HG03520 (cell line): ENCODE results near the gene ZNF66.
"Not testable (repeated sequence)": the region's sequence is repeated elsewhere in the genome, so short reads cannot be mapped to it uniquely, and the experiment has no call there.

Experiments used
- ATAC-seq: cut with Tn5 transposase; IDR thresholded peaks from one replicate; pipeline ENCODE4 v1.9.1; 2021; ENCODE audit warnings: mild to moderate bottlenecking, moderate library complexity; ENCODE audit not compliant: unreplicated experiment

The ZNF66 gene

GRCh38 chr19:20776083-20777076, at the start of gene ZNF66:
Gene ZNF66, plus strand, starts transcription at chr19:20776304. Its CDS starts 144 bp downstream, at chr19:20776448.
- peak; percentile 96 for ATAC-seq

DNA sequence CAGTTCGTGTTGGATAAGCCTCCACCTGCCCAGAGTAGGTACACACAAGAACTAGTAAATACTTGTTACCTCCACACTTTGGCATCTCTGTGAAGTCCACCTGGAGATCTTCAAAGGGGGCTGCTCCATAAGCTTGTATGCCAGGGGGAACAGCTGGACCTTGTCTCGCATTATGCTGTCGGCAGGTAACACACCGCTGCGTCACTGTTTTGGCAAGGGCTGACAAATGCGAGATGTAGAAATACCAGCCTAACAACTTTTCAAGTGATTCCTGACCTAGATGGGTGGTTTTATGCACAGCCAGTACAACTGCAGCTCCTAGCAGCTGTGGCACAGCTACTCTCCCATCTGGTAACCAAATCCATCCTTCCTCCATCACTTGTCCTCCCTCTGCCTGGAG, 25.9 kb upstream of the ZNF66 start:
- not testable (repeated sequence) for ATAC-seq

GRCh38 chr19:20752291-20752690, 23.8 kb upstream of the ZNF66 start:
- ATAC-seq = not testable (repeated sequence)

- ATAC-seq = not testable (repeated sequence)
Measured at GRCh38 chr19:20769225-20769736, 6.8 kb upstream of the ZNF66 start.

- ATAC-seq = no peak
Measured at GRCh38 chr19:20787786-20788185, 11.7 kb downstream of the ZNF66 start.

- no peak for ATAC-seq
Measured at GRCh38 chr19:20791806-20792205, 15.7 kb downstream of the ZNF66 start.

GRCh38 chr19:20806311-20807262, 30.5 kb downstream of the ZNF66 start:
- not testable (repeated sequence) for ATAC-seq

GRCh38 chr19:20840371-20840770, 64.3 kb downstream of the ZNF66 start:
- no peak for ATAC-seq
